ENCODE measurements around the gene ABHD17A. TPM values are rescaled to one million over a fixed set of nuclear protein-coding genes. Genes with fewer than 3 reads are reported as not detected.

ABHD17A gene
- total RNA-seq, 1 experiment from 2014 or later = 42.1 TPM

GRCh38 chr19:1853295-1854038, 31.8 kb downstream of the ABHD17A start:
- DNase-seq (ENCODE audit: low read depth) = peak; percentile 67

- no peak for DNase-seq (ENCODE audit: low read depth)
Measured at GRCh38 chr19:1852581-1853128, 32.6 kb downstream of the ABHD17A start.

GRCh38 chr19:1851654-1852580, 33.4 kb downstream of the ABHD17A start:
- no peak for DNase-seq (ENCODE audit: low read depth)

GRCh38 chr19:1850809-1851653, 34.3 kb downstream of the ABHD17A start:
- no peak for DNase-seq (ENCODE audit: low read depth)

GRCh38 chr19:1849886-1850398, 35.4 kb downstream of the ABHD17A start:
- no peak for DNase-seq (ENCODE audit: low read depth)

GRCh38 chr19:1849132-1849474, 36.2 kb downstream of the ABHD17A start:
- no peak for DNase-seq (ENCODE audit: low read depth)

- peak; percentile 90 for DNase-seq (ENCODE audit: low read depth)
Measured at GRCh38 chr19:1848399-1849131, 36.7 kb downstream of the ABHD17A start, which contains the start of gene REXO1. TSS of gene REXO1 (minus strand) at chr19:1848483. CDS start at chr19:1848358, 125 bp downstream.

GRCh38 chr19:1847684-1848398, 37.5 kb downstream of the ABHD17A start:
- DNase-seq (ENCODE audit: low read depth) = peak; percentile 55

GRCh38 chr19:1847348-1847683, 38.0 kb downstream of the ABHD17A start:
- no peak for DNase-seq (ENCODE audit: low read depth)

GRCh38 chr19:1846517-1847204, 38.6 kb downstream of the ABHD17A start:
- no peak for DNase-seq (ENCODE audit: low read depth)

GRCh38 chr19:1845642-1846041, 39.7 kb downstream of the ABHD17A start:
- no peak for DNase-seq (ENCODE audit: low read depth)

GRCh38 chr19:1845125-1845515, 40.2 kb downstream of the ABHD17A start:
- DNase-seq (ENCODE audit: low read depth) = no peak

GRCh38 chr19:1844513-1845124, 40.7 kb downstream of the ABHD17A start:
- no peak for DNase-seq (ENCODE audit: low read depth)

- no peak for DNase-seq (ENCODE audit: low read depth)
Measured at GRCh38 chr19:1843646-1844394, 41.5 kb downstream of the ABHD17A start.

GRCh38 chr19:1843116-1843515, 42.2 kb downstream of the ABHD17A start:
- DNase-seq (ENCODE audit: low read depth) = no peak

- DNase-seq (ENCODE audit: low read depth) = no peak
Measured at GRCh38 chr19:1841209-1841924, 43.9 kb downstream of the ABHD17A start.

GRCh38 chr19:1840541-1841115, 44.7 kb downstream of the ABHD17A start:
- DNase-seq (ENCODE audit: low read depth) = peak; percentile 29

Measured in RPMI7951 (cell line).